ENCODE results near the gene CNTN5.
"Not testable (repeated sequence)": the region's sequence is repeated elsewhere in the genome, so short reads cannot be mapped to it uniquely, and the experiment has no call there.

The CNTN5 gene

DNA sequence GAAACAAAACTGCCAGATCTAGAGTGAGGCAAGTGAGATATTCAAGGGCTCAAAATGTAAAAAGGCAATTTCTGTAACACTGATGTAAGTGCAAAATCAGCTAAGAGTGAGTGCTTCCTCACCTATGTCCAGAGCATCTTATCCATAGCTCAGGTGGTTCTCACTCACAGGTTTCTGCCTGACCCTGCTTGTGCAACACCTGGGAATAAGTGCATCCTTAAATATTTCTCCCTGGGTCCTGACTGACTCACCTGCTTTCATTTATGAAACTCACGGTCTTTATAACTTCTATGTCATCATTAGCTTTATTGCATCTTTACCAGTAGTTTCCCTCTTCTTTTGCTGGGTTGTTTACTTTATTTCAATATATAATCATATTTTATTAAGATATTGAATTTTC, 260.6 kb downstream of the CNTN5 start:
- DNase-seq (ENCODE audit: low read depth): no peak

GRCh38 chr11:99297925-99298324, 277.2 kb downstream of the CNTN5 start:
- H3K4me3 ChIP-seq (replicated peaks; ENCODE audit: low read depth, low read length); DNase-seq (ENCODE audit: low read depth): not testable (repeated sequence)

More for the DNA sequence above, 260.6 kb downstream of the CNTN5 start:
- no peak for TF ChIP-seq CTCF (IDR thresholded peaks at IDR 0.05; ENCODE audit: low read length, missing control alignments)
- H3K4me3 ChIP-seq (replicated peaks; ENCODE audit: low read depth, low read length): no peak overlapping the region

- no peak for DNase-seq (ENCODE audit: low read depth)
- no peak overlapping the region for H3K4me3 ChIP-seq (replicated peaks; ENCODE audit: low read depth, low read length)
- no peak for TF ChIP-seq CTCF (IDR thresholded peaks at IDR 0.05; ENCODE audit: low read length, missing control alignments)
Observed at GRCh38 chr11:99307510-99308088, 286.9 kb downstream of the CNTN5 start.

DNA sequence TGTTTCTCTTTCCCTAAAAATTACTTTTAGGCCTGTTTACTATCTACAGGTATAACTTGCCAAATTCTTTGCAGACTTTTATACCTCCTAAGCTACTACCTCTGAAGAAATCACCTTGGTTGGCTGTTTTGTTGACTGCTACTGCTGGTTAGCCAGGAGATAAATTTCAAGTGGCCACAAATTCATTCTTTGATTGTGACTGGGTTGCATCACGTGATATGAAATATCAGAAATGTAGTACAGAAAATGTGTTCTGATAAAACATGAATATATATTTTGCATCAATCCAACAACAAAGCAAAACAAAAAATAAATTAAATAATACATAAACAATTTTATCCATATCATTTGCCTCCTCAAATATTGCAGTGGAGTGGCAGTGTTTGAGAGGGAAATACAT, 291.1 kb downstream of the CNTN5 start:
- no peak for DNase-seq (ENCODE audit: low read depth)
- TF ChIP-seq CTCF (IDR thresholded peaks at IDR 0.05; ENCODE audit: low read length, missing control alignments): no peak
- no peak overlapping the region for H3K4me3 ChIP-seq (replicated peaks; ENCODE audit: low read depth, low read length)

GRCh38 chr11:99316776-99317520, 296.2 kb downstream of the CNTN5 start:
- peak overlapping the region; percentile 19 for H3K4me3 ChIP-seq (replicated peaks; ENCODE audit: low read depth, low read length)
- TF ChIP-seq CTCF (IDR thresholded peaks at IDR 0.05; ENCODE audit: low read length, missing control alignments): no peak
- peak; percentile 34 for DNase-seq (ENCODE audit: low read depth)

- no peak for TF ChIP-seq CTCF (IDR thresholded peaks at IDR 0.05; ENCODE audit: low read length, missing control alignments)
- no peak for DNase-seq (ENCODE audit: low read depth)
- H3K4me3 ChIP-seq (replicated peaks; ENCODE audit: low read depth, low read length): no peak overlapping the region
Observed at GRCh38 chr11:99320769-99321290, 300.1 kb downstream of the CNTN5 start.

- peak overlapping the region; percentile 4 for H3K4me3 ChIP-seq (replicated peaks; ENCODE audit: low read depth, low read length)
- TF ChIP-seq CTCF (IDR thresholded peaks at IDR 0.05; ENCODE audit: low read length, missing control alignments): no peak
- DNase-seq (ENCODE audit: low read depth): peak; percentile 96
Observed at GRCh38 chr11:99325847-99326246, 305.1 kb downstream of the CNTN5 start.

All from fibroblast of pulmonary artery (primary cell).